Calu3 (cell line): ENCODE data around the gene ADGRA3. TPM values are rescaled to one million over a fixed set of nuclear protein-coding genes. Genes with fewer than 3 reads are reported as not detected.

Source experiments
- BruUV-seq: library from RNA; stranded (reverse); fragments of 400-500 nt; replicated peaks from 2 replicates; lab custom pipeline; 2021; lab: Mats Ljungman, UMichigan
- CTCF ChIA-PET: fragments of 300-600 bp; sonication (Branson Sonifier 250); formaldehyde crosslinking; loops from one replicate; lab custom pipeline; 2022; ENCODE audit warnings: antibody characterized with exemption; lab: Charles Lee
- DNase-seq: peaks from one replicate; pipeline ENCODE4 v3.0.0; 2022
- H3K27ac Mint-ChIP-seq: one replicate; pipeline ENCODE4 v1.8.0; 2022; ENCODE audit warnings: mixed read lengths; ENCODE audit not compliant: unreplicated experiment
- H3K27me3 Mint-ChIP-seq: one replicate; pipeline ENCODE4 v1.8.0; 2022; ENCODE audit warnings: mixed read lengths; ENCODE audit not compliant: unreplicated experiment
- H3K36me3 Mint-ChIP-seq: one replicate; pipeline ENCODE4 v1.8.0; 2022; ENCODE audit warnings: mild to moderate bottlenecking, moderate library complexity, mixed read lengths; ENCODE audit not compliant: insufficient read depth, unreplicated experiment
- H3K4me1 Mint-ChIP-seq: one replicate; pipeline ENCODE4 v1.8.0; 2022; ENCODE audit warnings: mild to moderate bottlenecking, low read depth, mixed read lengths; ENCODE audit not compliant: unreplicated experiment
- H3K4me3 Mint-ChIP-seq: one replicate; pipeline ENCODE4 v1.8.0; 2022; ENCODE audit warnings: mild to moderate bottlenecking, low read depth, moderate library complexity, mixed read lengths; ENCODE audit not compliant: unreplicated experiment
- H3K9me3 Mint-ChIP-seq: one replicate; pipeline ENCODE4 v1.8.0; 2022; ENCODE audit warnings: low read depth, mixed read lengths; ENCODE audit not compliant: unreplicated experiment
- intact Hi-C: fragments of 100-400 bp; cut with micrococcal nuclease; formaldehyde crosslinking; loops from one replicate; pipeline ENCODE4 v1.10.0; 2022; ENCODE audit not compliant: unreplicated experiment
- total RNA-seq: library from RNA; stranded (reverse); gene quantifications from 2 replicates; pipeline ENCODE4 v1.2.3, GENCODE V29; 2022
- TF ChIP-seq, protein P1 (sequence below): fragments of 200-600 bp; IDR thresholded peaks from one replicate; pipeline ENCODE4 v1.8.0; 2022; ENCODE audit warnings: antibody characterized with exemption; ENCODE audit not compliant: unreplicated experiment

ADGRA3 gene
- total RNA-seq, 1 experiment from 2014 or later = 63.2 TPM

GRCh38 chr4:22471419-22471818, 44.4 kb downstream of the ADGRA3 start:
- H3K4me3 Mint-ChIP-seq = no peak overlapping the region
- BruUV-seq = no TSS peak
- H3K36me3 Mint-ChIP-seq = peaks cover 10% of the 10 kb centered on the region
- DNase-seq = no peak
- H3K27me3 Mint-ChIP-seq = no peaks in the 10 kb centered on the region
- H3K27ac Mint-ChIP-seq = no peak overlapping the region
- TF ChIP-seq, protein P1, sequence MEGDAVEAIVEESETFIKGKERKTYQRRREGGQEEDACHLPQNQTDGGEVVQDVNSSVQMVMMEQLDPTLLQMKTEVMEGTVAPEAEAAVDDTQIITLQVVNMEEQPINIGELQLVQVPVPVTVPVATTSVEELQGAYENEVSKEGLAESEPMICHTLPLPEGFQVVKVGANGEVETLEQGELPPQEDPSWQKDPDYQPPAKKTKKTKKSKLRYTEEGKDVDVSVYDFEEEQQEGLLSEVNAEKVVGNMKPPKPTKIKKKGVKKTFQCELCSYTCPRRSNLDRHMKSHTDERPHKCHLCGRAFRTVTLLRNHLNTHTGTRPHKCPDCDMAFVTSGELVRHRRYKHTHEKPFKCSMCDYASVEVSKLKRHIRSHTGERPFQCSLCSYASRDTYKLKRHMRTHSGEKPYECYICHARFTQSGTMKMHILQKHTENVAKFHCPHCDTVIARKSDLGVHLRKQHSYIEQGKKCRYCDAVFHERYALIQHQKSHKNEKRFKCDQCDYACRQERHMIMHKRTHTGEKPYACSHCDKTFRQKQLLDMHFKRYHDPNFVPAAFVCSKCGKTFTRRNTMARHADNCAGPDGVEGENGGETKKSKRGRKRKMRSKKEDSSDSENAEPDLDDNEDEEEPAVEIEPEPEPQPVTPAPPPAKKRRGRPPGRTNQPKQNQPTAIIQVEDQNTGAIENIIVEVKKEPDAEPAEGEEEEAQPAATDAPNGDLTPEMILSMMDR = no peak
- no peaks in the 10 kb centered on the region for H3K9me3 Mint-ChIP-seq
- CTCF ChIA-PET = no interaction called here
- peaks cover 32% of the 10 kb centered on the region for H3K4me1 Mint-ChIP-seq
- intact Hi-C loops = loop anchor here (5.0 kb wide), 1 partner anchor 41 kb away; no protein-coding TSS in a partner anchor

- H3K9me3 Mint-ChIP-seq = no peaks in the 10 kb centered on the region
- no peaks in the 10 kb centered on the region for H3K27me3 Mint-ChIP-seq
- CTCF ChIA-PET = no interaction called here
- peaks cover 13% of the 10 kb centered on the region for H3K36me3 Mint-ChIP-seq
- no peak overlapping the region for H3K4me3 Mint-ChIP-seq
- no TSS peak for BruUV-seq
- DNase-seq = no peak
- TF ChIP-seq, protein P1 = no peak
- intact Hi-C loops = no loop called here
- peaks cover 17% of the 10 kb centered on the region for H3K4me1 Mint-ChIP-seq
- no peak overlapping the region for H3K27ac Mint-ChIP-seq
Measured at GRCh38 chr4:22466581-22466980, 49.3 kb downstream of the ADGRA3 start.

DNA sequence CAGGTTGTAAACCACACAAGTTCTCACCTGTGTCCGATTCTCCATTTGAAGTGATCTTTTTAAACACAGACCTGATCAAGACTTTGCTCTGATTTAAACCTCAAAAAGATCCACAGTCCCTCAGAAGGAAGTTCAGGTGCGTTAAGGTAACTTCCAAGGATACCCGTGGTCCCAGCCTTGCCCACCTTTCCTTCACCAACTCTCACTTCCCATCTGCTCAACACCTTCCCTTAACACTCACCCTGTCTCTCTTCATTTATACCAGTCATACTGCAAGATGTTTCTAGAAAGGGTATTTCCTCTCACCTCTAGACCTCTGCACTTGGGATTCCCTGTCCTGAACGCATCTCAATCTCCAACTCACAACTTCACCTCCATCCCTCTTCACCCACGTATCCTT, 49.9 kb downstream of the ADGRA3 start:
- Mint-ChIP-seq H3K4me1 (peaks cover 17% of the 10 kb centered on the region), H3K36me3 (peaks cover 18% of the 10 kb centered on the region), H3K4me3 (no peak overlapping the region), H3K27me3 (no peaks in the 10 kb centered on the region), H3K27ac (no peak overlapping the region), H3K9me3 (no peaks in the 10 kb centered on the region)
- intact Hi-C loops = no loop called here
- TF ChIP-seq, protein P1 = no peak
- CTCF ChIA-PET = no interaction called here
- DNase-seq = no peak
- no TSS peak for BruUV-seq

DNA sequence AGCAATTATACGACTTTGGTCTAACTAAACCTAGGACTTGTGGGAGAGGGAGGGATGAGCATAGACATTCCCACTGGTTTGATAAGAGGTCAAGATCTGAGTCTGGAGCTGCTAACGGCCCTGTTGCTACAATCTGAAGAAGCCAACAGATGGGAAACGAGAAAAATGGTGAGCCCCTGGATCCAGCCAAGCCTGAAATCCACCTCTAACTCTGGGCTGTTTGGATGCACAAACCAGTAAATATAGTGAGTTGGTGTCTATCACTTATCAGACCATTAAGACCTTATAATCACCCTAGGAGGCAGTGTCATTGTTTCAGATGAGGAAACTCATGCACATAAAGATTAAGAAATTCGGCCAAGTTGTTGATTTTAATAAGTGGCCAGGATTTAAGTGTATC, 50.5 kb downstream of the ADGRA3 start:
- TF ChIP-seq, protein P1 = no peak
- DNase-seq = no peak
- BruUV-seq = no TSS peak
- Mint-ChIP-seq H3K27me3 (no peaks in the 10 kb centered on the region), H3K36me3 (peaks cover 23% of the 10 kb centered on the region), H3K27ac (no peak overlapping the region), H3K4me3 (no peak overlapping the region), H3K4me1 (peaks cover 13% of the 10 kb centered on the region), H3K9me3 (no peaks in the 10 kb centered on the region)
- CTCF ChIA-PET = no interaction called here
- intact Hi-C loops = no loop called here
